HG02852 (cell line): ENCODE data around the gene NRAS.
"Not testable (repeated sequence)": the region's sequence is repeated elsewhere in the genome, so short reads cannot be mapped to it uniquely, and the experiment has no call there.

ENCODE experiments used
- ATAC-seq: cut with Tn5 transposase; IDR thresholded peaks from one replicate; pipeline ENCODE4 v1.9.1; 2021; ENCODE audit warnings: mild to moderate bottlenecking, moderate library complexity; ENCODE audit not compliant: unreplicated experiment

NRAS gene

DNA sequence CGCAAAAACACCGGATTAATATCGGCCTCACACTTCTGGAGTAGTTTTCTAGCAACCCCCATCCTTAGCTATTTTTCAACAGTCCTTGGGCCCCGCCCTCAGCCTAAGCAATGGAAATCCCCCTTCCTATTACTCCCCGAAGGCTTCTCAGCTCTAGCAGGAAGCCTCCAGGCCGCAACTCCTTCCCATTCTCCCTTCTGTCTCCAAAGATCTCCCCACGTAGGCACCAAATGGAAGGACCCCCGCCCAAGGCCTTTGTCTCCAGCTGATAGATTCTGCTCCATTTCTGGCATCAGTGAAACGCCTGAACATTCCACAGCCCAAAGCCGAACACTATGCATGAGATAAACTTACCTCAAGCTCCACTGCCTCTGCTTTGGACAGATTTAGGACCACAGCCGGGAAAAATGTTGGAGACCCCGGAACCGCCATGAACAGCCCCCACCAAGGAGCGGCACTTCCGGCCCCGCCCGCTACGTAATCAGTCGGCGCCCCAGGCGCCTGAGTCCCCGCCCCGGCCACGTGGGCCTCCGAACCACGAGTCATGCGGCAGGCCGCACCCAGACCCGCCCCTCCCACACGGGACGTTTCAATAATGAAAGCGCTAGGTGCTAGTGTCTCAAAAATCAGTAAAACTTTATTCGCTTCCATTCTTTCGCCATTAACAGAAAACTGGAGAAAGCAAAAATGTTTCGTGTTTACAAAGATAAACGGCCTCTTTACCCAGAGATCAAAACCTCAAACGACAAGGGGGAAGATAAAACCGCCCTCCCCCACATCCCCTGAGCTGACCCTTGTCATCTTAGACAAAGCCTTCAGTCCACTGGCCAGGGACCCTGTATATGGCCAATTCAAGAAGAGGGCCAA lies at the start of gene NRAS:
Gene NRAS (minus strand): TSS at position 468 of the 867 bp plus-strand sequence. CDS start 611 bp downstream, outside the sequence.
- peak; percentile 91 for ATAC-seq

DNA sequence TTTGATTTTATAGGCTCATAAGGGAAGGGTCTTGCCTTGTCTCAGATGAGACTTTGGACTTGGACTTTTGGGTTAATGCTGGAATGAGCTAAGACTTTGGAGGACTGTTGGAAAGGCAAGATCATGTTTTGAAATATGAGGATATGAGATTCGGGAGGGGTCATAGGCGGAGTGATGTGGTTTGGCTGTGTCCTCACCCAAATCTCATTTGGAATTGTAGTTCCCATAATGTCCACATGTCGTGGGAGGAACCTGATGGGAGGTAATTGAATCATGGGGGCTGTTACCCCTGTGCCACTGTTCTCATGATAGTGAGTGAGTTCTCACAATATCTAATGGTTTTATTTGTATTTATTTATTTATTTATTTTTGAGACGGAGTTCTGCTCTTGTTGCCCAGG lies 48.1 kb upstream of the NRAS start:
- no peak for ATAC-seq

DNA sequence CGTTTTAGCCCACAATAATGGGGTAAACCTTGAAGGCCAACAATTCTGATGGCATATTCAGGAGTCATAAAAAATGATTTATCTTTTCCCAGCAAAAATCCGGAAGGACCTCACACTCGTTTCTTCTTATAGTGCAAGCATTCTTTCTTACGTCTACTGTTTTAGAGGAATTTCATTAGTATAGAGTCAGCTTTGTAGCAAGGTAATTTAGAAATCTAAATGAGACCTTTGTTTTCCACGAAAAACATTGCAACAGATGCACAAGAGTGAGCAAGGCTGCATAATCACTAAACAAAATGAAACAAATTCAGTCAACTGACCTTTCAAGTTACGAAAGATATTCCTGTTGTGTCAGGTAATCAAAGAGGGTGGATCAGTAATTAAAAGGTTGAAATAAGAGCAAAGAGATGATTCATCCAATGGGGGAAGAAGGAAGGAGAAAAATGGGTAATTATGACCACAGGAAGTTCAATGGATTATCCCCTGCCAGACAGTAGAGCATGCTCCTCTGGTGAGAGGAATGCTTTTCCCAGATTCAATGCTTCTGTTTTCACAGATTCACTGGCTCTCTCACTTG lies 41.8 kb upstream of the NRAS start:
- no peak for ATAC-seq

DNA sequence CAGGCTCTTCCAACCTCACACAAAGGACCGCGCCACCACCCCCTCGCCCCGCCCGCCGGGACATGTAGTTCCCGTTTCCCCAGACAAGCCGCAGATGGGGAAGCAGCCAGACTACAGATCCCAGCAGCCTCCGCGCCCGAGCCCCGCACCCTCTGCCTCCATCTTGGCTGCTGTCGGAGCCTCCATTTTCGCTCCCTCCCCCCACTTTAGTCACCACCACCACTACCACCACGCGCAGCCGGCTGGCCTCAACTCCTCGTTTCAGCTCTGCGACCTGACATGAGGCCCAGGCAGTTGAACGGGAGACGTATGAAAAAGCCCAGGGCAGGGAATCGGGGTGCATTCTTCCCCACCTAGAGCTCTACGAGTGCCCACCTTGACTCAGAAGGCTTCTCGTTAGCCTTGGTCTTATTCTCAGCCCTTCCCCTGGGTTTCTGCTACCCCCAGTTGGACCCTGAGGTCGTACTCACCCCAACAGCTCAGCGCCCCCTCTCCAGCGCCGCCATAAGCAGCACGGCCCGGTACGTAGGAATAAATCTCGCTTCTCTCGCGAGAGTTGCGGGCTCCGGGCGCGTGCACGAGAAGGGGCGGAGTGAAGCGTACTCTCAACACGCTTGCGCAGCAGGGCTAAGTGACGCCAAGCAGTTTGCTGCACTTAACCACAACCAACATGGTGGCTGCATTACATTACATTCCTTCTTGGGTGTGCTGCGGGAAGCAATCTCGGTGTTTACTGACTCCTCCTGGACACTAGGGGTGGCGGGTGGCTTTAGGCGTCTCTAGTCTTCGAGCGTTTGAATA lies 41.1 kb upstream of the NRAS start, which contains the start of gene CSDE1:
Gene CSDE1 (minus strand): TSS at position 530 of the 801 bp plus-strand sequence. CDS start 18,094 bp downstream, outside the sequence.
- ATAC-seq = peak; percentile 77

DNA sequence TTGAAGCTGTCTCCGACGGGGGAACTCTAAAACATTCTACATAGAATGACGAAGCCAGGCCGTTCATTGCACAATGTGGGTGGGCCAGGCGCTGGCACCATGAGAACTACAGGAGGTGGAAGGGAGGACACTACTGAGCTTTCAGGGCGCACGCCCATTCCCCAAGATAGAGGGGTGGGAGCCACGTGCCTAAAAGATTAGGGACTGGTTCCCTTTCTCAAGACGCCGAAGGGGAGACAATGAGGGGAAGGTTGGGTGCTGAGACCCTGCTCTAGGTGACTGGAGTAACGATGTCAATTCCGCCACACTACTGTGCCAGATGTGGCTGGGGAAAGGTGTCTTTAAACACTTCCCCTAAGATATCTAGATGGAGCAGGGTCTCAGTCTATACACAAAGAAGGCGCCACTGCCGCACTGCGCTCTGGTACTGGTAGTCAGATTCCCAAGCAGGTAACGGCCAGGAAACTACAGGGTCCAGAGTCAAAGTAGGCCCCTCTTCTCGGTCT lies 40.4 kb upstream of the NRAS start:
- no peak for ATAC-seq

DNA sequence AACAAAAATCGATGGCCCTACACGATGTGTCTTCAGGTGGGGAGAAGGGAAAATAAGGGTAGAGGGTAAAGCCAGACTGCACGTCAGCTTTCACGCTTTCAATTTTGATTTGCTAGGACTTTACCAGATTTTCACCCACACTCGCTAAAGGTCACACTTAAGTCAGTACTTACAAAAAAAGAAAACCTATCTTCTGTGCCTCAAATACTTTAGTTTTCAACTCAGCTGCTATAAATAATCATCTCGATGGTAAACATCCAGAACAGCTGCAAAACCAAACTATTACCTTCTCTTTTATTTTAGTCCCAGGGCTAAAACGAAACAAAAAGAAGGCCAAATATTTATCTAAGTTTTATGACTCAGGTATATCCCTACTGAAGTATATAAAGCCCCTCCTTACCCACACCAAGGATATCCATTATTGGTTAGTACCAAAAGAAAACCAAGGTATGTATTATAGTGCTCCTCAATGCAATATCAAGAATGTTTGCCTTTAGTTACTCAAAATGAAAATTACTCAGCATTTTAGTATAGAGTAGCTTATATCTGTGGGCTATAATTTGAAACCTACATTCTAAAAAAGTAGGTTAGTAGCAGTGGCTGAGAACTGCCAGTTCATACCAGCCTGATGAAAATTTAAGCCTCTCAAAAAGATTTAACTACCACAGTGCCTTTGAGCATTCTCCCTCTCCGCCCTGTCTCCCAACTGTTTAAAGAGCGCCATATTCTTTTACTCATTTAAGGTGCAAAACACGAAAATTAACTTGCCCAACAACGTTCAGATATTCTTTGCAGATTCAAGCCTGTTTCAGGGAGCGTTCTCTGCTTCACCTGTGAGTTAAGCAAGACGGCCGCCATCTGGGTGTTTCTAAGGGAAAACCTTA lies 39.7 kb upstream of the NRAS start:
- ATAC-seq = peak; percentile 46

DNA sequence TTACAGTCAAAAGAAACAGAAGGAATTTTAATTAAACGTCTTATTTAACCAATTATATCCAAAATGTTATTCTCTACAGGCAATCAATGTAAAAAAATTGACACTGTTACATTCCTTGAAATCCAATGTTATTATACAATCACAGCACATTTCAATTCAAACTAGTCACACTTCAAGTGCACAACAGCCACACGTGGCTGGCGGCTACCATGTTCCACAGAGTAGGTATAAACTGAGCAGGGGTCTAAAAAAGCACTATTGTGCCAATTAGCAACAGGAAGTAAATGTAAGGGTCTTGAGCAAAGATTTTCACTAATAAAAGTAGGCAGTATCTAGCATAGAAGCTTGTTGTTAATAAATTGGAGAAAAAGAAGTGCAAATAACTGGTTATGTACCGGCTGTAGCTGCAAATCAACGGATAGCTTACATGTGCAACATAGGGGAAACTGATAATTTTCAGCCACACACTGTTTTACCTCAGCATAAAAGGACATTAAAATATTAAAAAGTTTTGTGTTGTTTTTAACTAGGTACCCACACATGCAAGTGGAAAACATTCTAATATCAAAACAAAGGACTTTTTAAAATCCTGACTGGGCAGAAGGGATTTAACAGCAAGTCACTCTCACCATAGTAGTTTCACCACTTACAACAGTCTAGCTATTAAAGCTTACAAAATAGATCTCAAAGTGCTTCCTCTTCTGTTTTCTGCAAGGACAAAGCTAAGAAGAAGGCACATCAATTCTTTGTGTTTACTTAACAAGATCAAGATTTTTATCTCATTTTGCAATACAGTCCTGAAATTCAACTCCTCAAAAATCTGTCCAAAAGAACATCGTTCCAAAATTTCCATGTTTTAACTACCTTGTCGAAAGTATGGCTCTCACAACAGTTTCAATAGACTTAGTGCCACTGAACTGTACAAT lies 38.7 kb upstream of the NRAS start:
- no peak for ATAC-seq

DNA sequence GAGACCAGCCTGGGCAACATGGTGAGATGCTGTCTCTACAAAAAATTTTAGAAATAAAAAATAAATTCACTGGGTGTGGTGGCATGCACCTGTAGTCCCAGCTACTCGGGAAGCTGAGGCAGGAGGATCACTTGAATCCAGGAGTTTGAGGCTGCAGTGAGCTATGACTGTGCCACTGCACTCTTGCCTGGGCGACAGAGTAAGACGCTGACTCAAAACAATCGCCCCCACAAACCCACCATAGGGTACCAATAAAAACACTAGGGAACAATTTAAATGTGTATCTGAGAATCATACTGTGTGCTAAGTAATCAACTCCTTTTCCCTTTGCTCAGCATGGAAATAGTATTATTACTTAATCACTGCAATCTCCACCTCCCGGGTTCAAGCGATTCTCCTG lies 37.1 kb upstream of the NRAS start:
- ATAC-seq = not testable (repeated sequence)

DNA sequence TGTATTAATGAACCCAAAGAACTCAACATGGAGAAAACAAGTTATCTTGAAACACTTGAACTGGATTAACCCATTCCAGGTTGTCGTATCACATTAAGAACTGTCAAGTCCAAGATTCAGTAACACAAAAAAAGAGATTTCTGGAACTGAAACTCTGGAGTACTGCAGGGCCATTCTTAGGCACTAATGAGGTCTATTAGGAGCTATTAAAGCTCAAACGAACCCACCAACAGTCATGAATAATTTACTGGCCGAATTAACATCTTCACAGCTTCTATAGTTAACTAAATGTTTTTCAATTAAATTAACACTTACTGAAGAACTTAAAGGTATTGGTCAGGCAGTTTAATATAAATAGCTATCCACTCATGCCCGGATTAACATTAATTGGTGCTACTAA lies 36.6 kb upstream of the NRAS start:
- ATAC-seq = no peak

DNA sequence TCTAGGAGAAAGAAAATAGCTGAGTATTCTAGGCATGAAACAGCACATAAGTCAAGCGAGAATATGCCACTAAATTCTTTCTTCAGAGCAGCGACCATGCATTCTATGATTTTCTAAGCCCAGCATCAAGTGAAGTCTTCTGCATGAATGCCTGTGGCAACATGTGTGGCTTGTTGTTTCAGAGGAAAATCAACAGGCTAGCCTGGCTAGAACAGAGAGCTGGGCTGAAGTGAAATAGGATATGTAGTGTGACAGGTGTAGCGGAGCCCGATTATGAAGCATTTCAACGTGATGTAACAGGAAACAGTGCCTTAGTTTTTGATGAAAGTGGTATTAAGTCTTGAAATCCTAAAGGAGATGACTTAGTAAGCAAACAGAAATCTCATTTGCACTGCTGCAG lies 34.2 kb upstream of the NRAS start:
- no peak for ATAC-seq

DNA sequence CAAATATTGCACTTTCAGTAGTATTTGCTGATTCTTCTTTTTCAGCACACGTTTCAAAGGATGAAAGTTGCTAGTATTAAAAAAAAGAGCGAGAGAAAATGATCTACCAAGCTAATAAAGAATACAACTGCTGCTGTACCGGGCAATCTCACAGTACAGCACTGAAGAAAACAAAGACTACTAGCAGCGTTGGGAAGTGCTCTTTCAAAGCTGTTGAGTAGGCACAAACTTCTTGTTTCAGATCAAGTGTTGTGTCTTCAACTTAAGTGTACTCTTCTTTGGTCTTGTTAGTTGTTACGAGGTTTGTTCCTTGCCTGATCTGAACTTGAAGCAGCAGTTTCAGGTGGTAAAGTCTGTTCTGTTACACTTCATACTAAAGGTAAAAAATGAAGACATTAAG lies 33.3 kb upstream of the NRAS start:
- no peak for ATAC-seq

DNA sequence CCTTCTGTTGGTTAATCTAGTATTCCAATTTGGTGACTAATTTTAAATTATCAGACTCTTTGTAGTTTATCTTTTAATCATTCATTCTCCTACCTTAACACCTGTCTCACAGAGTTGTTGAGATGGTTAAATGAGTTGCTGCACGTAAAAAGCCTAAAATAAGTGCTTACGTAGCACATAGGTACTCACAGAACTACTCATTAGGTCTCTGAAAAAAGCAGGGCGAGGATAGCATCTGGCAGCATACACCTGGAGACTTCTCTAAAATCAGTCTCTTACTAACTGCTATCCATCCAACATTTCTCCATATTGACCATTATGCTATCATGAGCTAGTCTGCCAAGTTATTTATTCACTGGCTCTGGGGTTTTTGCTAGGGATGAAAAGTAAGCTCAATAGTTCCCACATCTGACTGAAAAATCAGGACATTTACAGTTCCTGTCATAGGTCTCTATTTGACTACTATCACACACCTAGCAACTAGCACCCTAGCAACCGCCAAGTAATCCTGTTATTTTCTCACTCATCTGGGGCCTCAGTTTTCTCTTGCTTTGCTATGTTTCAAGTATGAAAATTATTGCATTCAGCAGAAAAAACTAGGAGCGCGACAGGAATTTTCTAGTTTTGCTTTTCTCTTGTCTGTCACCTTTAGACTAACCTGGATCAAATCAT lies 30.0 kb upstream of the NRAS start:
- no peak for ATAC-seq

DNA sequence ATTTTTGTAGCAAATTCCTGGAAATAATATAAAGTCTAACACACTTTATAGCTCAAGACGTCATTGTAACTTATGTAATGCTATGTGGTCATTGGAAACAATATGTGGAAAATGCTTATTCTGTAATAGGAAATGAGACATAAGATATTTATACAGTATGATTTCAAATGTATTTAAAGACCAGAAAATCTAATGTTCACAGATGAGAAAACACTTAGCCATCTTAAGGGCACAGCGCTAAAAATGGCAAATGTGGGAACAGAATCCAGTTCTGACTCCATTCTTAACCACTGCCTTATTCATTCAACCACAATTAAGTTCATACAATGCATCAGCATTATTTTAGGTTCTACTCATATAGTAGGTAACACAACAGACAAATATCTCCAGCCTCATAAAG lies 28.7 kb upstream of the NRAS start:
- no peak for ATAC-seq

DNA sequence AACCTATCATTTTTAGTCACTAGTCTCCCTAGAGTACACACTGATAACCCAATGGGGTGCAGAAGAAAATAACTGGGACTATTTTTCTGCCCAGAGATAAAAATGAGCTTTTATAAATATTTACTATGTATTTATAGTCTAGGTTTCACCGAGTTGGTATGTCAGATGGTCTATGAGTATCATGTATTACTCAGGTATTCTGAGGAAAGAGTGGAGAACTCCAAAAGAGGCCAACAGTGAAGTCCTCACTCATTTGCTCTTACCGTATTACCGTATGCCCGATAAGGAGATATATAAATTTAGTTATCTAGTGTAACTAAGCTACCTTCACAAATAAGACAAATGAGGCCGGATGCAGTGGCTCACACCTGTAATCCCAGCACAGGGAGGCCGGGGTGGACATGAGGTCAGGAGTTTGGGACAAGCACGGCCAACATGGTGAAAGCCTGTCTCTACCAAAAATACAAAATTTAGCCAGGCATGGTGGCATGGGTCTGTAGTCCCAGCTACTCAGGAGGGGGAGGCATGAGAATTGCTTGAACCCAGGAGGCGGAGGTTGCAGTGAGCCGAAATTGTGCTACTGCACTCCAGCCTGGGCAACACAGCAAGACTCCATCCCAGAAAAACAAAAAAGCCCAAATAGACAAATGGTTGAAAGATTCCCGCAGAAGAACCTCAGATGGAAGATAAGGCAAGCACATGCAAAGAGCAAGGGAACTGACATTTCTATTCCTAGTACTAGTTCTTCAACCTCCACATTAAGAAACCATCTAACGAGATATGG lies 25.6 kb upstream of the NRAS start:
- ATAC-seq = no peak

DNA sequence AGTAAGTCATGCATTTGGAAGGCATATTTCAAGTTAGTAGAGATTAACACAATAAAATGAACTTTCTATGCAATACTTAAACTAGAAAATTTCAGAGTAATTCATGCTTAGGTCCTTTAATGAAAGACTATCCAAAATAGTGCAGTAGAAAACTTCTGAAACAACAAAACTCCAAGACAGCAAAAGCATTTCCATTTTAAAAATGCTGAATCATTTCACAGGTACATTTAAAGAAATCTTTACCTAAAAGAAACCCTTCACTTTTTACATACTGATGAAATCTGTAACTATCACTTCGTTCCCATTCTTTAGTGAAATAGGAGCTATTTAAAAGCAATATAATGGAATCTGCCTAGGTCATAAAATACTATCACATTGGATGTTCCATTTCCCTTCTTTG lies 23.8 kb upstream of the NRAS start:
- ATAC-seq = no peak

DNA sequence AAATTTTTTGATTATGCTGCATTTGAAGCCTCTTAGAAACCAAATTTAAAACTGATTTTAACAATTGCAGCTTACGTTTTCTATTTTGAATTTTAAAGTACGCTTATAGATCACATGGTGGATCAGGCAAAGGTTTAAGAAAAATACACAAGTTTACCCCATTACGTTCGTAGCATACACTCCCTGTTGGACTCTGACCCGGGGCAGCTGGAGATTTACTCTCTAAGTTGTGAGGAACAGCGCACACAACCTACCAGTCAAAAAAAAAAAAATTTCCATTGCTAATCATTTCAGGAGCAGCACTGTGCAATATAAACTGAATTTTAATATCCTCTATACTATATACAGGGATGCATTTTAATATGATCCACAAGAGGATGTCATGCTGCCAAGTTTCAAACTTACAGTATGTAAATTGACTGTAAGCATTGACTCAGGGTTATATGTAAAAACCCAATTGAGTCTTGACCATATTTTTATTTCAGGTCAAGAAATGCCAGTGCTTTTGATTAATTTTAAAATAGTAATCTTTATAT lies 20.8 kb upstream of the NRAS start:
- ATAC-seq = no peak

DNA sequence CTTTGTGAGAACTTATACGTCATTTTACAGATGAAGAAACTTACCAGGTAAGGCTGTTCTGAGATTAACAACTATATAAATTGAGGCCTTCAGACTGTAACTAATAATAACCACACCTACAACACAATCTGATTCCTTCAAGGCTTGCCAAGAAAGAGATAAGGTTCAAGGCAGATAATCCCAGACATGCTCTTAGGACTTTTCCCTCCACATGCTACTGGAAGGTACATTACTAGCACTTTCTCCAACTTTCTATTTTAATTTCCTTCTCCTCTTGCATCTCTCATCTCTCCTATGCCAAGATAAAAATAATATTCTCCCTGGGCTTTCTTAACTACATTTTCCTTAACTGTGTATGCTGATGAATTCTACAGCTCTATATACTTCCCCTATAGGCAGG lies 18.9 kb upstream of the NRAS start:
- no peak for ATAC-seq

DNA sequence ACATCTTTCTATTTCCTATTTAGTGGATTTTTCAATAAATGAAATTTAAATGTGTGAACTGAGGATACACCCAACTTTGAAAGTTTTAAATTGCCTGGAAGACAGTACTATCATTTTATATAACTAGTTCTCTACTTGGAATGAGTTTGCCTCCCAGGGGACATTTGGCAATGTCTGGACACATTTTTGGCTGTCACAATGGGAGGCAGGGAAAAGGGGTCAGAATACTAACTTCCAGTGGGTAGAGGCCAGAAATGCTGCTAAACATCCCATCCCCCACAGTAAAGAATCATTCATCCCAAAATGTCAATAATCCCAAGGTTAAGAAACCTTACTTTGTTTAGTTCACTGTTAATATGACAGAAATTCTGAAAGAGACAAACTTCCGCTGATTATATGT lies 13.2 kb upstream of the NRAS start:
- no peak for ATAC-seq
